Measurements from ENCODE around the gene HSPB6. TPM values are rescaled to one million over a fixed set of nuclear protein-coding genes. Genes with fewer than 3 reads are reported as not detected.

HSPB6 gene
- total RNA-seq, 1 experiment from 2014 or later = 0.93 TPM

DNA sequence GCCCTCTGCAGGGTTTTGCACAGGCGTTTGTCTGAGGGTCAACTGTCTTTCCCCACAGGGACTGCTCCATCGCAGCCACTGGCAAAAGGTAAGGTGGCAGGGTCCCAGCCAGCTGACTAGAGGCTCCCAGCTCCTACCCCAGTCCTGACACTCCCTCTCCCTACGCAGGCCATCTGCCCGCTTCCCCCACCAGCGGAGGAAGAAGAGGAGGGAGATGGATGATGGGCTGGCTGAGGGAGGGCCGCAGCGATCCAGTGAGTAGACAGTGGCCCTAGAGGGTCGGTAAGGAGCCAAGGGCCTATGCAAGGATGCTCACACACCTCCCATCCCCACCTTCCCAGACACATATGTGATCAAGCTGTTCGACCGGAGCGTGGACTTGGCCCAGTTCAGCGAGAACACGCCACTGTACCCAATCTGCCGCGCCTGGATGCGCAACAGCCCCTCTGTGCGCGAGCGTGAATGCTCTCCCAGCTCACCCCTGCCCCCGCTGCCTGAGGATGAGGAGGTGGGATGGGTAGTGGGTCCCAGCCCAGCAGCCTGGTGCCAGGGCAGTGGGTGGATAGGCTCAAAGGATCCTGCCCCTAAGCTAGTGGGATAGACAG, 4.0 kb downstream of the HSPB6 start:
- no peak for ATAC-seq

More for the DNA sequence above, 4.0 kb downstream of the HSPB6 start:
- H3K4me2 ChIP-seq (ENCODE audit: low read length) = no peak overlapping the region
- no TSS peak for BruUV-seq (replicated peaks)
- no peaks in the 10 kb centered on the region; a peak in 2 of 4 replicates for H3K36me3 ChIP-seq (ENCODE audit: control insufficient read depth in 1 of 2, insufficient read depth in 2 of 2, low read length in 2 of 2)
- CTCF ChIA-PET = no interaction called here
- no peak overlapping the region for H3K4me3 ChIP-seq (replicated peaks in 1 of 2; ENCODE audit: low read depth in 1 of 2, low read length in 2 of 2)
- no peaks in the 10 kb centered on the region for H3K9me3 ChIP-seq (ENCODE audit: control insufficient read depth in 1 of 2, insufficient read depth in 1 of 2, low read depth in 1 of 2, low read length in 2 of 2)
- RAD21 ChIA-PET (ENCODE audit: low non-redundant PET in 1 of 2, low total read pairs in 2 of 2, uncharacterized antibody in 2 of 2, unreplicated experiment in 2 of 2) = no interaction called here
- TF ChIP-seq FOSL1 (IDR thresholded peaks at IDR 0.05; ENCODE audit: low read depth) (no peak), TCF7L2 (IDR thresholded peaks at IDR 0.05; ENCODE audit: borderline replicate concordance, extremely low read depth, insufficient read depth, insufficient read length) (no peak), YY1 (IDR thresholded peaks at IDR 0.05; ENCODE audit: extremely low read depth, insufficient replicate concordance, low read depth, low read length) (no peak), EGR1 (IDR thresholded peaks at IDR 0.05; ENCODE audit: low read depth) (no peak), ZFX (IDR thresholded peaks at IDR 0.05) (no peak), CBX3 (IDR thresholded peaks at IDR 0.05; ENCODE audit: low read depth) (no peak), CEBPB (IDR thresholded peaks at IDR 0.05; ENCODE audit: low read depth) (no peak), RAD21 (IDR thresholded peaks at IDR 0.05; ENCODE audit: low read depth) (no peak), CTCF (IDR thresholded peaks at IDR 0.05 in 2 of 3, conservative IDR thresholded peaks at IDR 0.05 in 1 of 3; ENCODE audit: borderline replicate concordance in 1 of 3, insufficient read depth in 1 of 3, low read depth in 2 of 3, low read length in 2 of 3) (no peak), SP1 (IDR thresholded peaks at IDR 0.05; ENCODE audit: low read depth) (no peak), SIN3A (IDR thresholded peaks at IDR 0.05; ENCODE audit: low read depth) (no peak), EZH2 (IDR thresholded peaks at IDR 0.05) (no peak), JUND (IDR thresholded peaks at IDR 0.05) (no peak), SRF (IDR thresholded peaks at IDR 0.05; ENCODE audit: low read depth) (no peak), EZH2phosphoT487 (IDR thresholded peaks at IDR 0.05; ENCODE audit: borderline replicate concordance) (no peak)
- TF ChIP-seq, protein P1, sequence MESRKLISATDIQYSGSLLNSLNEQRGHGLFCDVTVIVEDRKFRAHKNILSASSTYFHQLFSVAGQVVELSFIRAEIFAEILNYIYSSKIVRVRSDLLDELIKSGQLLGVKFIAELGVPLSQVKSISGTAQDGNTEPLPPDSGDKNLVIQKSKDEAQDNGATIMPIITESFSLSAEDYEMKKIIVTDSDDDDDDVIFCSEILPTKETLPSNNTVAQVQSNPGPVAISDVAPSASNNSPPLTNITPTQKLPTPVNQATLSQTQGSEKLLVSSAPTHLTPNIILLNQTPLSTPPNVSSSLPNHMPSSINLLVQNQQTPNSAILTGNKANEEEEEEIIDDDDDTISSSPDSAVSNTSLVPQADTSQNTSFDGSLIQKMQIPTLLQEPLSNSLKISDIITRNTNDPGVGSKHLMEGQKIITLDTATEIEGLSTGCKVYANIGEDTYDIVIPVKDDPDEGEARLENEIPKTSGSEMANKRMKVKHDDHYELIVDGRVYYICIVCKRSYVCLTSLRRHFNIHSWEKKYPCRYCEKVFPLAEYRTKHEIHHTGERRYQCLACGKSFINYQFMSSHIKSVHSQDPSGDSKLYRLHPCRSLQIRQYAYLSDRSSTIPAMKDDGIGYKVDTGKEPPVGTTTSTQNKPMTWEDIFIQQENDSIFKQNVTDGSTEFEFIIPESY (IDR thresholded peaks at IDR 0.05; ENCODE audit: extremely low read depth, insufficient replicate concordance, low read length) = no peak
- TF ChIP-seq, protein P2, sequence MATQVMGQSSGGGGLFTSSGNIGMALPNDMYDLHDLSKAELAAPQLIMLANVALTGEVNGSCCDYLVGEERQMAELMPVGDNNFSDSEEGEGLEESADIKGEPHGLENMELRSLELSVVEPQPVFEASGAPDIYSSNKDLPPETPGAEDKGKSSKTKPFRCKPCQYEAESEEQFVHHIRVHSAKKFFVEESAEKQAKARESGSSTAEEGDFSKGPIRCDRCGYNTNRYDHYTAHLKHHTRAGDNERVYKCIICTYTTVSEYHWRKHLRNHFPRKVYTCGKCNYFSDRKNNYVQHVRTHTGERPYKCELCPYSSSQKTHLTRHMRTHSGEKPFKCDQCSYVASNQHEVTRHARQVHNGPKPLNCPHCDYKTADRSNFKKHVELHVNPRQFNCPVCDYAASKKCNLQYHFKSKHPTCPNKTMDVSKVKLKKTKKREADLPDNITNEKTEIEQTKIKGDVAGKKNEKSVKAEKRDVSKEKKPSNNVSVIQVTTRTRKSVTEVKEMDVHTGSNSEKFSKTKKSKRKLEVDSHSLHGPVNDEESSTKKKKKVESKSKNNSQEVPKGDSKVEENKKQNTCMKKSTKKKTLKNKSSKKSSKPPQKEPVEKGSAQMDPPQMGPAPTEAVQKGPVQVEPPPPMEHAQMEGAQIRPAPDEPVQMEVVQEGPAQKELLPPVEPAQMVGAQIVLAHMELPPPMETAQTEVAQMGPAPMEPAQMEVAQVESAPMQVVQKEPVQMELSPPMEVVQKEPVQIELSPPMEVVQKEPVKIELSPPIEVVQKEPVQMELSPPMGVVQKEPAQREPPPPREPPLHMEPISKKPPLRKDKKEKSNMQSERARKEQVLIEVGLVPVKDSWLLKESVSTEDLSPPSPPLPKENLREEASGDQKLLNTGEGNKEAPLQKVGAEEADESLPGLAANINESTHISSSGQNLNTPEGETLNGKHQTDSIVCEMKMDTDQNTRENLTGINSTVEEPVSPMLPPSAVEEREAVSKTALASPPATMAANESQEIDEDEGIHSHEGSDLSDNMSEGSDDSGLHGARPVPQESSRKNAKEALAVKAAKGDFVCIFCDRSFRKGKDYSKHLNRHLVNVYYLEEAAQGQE (IDR thresholded peaks at IDR 0.05; ENCODE audit: low read depth) = no peak
- H4K20me1 ChIP-seq (ENCODE audit: insufficient read depth) = no peaks in the 10 kb centered on the region
- POLR2A ChIA-PET = no interaction called here
- no peak overlapping the region for H3K27ac ChIP-seq (ENCODE audit: low read depth, low read length)
- peaks cover 13 to 16% of the 10 kb centered on the region in 2 experiments for H3K4me1 ChIP-seq (ENCODE audit: control insufficient read depth in 1 of 2, insufficient read depth in 2 of 2, low read length in 2 of 2)
- H3K9me2 ChIP-seq (ENCODE audit: insufficient read depth) = no peaks in the 10 kb centered on the region
- no peak overlapping the region for H2AFZ ChIP-seq (ENCODE audit: low read depth, low read length, poor library complexity, severe bottlenecking)
- H3K79me2 ChIP-seq (ENCODE audit: insufficient read depth, low read length) = peaks cover 5% of the 10 kb centered on the region; the same call in 1 of the 2 replicates
- intact Hi-C loops (cut with micrococcal nuclease) = no loop called here
- no peak overlapping the region for H3K9ac ChIP-seq (ENCODE audit: low read length)
- no peak for DNase-seq (ENCODE audit: low read depth, low spot score)
- no peaks in the 10 kb centered on the region for H3K27me3 ChIP-seq (ENCODE audit: insufficient read depth, low read length)
